Panc1 (cell line): ENCODE results near the gene ENPP7.

Experiments used
- CTCF ChIP-seq: fragments of 450-650 bp; IDR thresholded peaks from 2 replicates; pipeline ENCODE4 v1.5.1; 2017; ENCODE audit warnings: mild to moderate bottlenecking
- REST ChIP-seq, 2 experiments: IDR thresholded peaks; 2 replicates each; pipeline ENCODE4 v1.6.1; 2011 to 2012; ENCODE audit warnings: low read depth in 2 of 2, control low read depth in 1 of 2, low read length in 1 of 2, mild to moderate bottlenecking in 1 of 2, moderate library complexity in 1 of 2; ENCODE audit not compliant: insufficient read depth in 1 of 2

DNA sequence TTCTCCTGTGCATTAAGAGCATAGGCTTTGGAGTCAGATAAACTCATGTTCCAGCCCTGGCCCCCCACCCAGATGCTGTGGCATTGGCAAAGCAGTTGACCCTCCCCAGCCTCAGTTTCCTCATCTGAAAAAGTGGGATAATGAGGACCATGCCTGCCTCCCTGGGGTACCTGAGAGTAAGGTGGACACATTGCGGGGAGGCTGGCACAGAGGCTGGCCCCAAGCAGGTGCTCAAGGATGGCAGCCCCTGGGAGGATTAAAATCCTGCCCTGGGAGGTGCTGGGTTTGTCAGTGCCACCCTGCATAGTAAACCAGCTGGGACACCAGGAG, 11.8 kb downstream of the ENPP7 start:
- no peak for TF ChIP-seq CTCF
- no peak for TF ChIP-seq REST (IDR thresholded peaks at IDR 0.05; ENCODE audit: insufficient read depth in 1 of 2, low read depth in 2 of 2, low read length in 1 of 2)
